Mesodermal cell (in vitro differentiated cells): Measurements from ENCODE around the gene FRYL.

Experiments used
- H3K27ac ChIP-seq: 2 replicates; pipeline ENCODE4 v1.7.0; 2013; ENCODE audit warnings: mild to moderate bottlenecking, low read depth, low read length, moderate library complexity; ENCODE audit not compliant: severe bottlenecking
- H3K36me3 ChIP-seq: 2 replicates; pipeline ENCODE4 v1.7.1; 2013; ENCODE audit warnings: mild to moderate bottlenecking, low read length, moderate library complexity; ENCODE audit not compliant: control insufficient read depth, insufficient read depth
- H3K4me1 ChIP-seq: one replicate; pipeline ENCODE4 v1.7.1; 2013; ENCODE audit warnings: mild to moderate bottlenecking, low read length; ENCODE audit not compliant: insufficient read depth, control insufficient read depth, poor library complexity, severe bottlenecking
- H3K4me3 ChIP-seq: 2 replicates; pipeline ENCODE4 v1.7.0; 2013; ENCODE audit warnings: low read length, control low read depth, mild to moderate bottlenecking; ENCODE audit not compliant: insufficient read depth, poor library complexity, severe bottlenecking; ENCODE audit errors: extremely low read depth
- H3K9me3 ChIP-seq: 2 replicates; pipeline ENCODE4 v1.7.1; 2013; ENCODE audit warnings: mild to moderate bottlenecking, low read length, moderate library complexity; ENCODE audit not compliant: control insufficient read depth
- WGBS, 2 experiments: methylation state at CpG; one replicate each; pipeline ENCODE4 v1.1.5; 2013; ENCODE audit warnings: missing lambda C conversion rate in 2 of 2; ENCODE audit not compliant: insufficient coverage in 2 of 2; 5-methylcytosine and 5-hydroxymethylcytosine counted together

Gene FRYL

DNA sequence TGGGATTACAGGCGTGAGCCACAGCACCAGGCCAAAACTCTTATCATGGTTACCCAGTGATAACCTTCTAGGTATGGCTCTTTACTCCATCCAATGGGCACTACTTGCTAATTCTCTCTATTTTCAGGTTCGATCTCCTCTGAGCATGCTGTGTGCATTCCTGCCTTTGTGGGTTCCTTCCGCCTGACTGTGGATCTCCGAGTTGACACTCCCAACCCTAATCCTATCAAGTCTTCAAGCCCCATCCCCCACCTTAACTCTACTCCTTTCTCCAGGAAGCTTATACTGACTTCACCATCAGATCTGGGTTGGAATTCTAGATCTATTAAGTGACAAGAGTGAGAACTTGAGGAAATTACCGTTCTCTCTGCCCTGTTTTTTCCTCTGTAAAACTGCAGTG is 225.5 kb downstream of the FRYL start:
- Histone ChIP-seq H3K4me1 (peaks cover 3% of the 10 kb centered on the region), H3K9me3 (peaks cover 7% of the 10 kb centered on the region), H3K27ac (no peak overlapping the region), H3K4me3 (no peak overlapping the region), H3K36me3 (peaks cover 71% of the 10 kb centered on the region)
- 90 to 100% methylated on average over 1 to 3 of the region's 5 CpGs for WGBS, 2 experiments

DNA sequence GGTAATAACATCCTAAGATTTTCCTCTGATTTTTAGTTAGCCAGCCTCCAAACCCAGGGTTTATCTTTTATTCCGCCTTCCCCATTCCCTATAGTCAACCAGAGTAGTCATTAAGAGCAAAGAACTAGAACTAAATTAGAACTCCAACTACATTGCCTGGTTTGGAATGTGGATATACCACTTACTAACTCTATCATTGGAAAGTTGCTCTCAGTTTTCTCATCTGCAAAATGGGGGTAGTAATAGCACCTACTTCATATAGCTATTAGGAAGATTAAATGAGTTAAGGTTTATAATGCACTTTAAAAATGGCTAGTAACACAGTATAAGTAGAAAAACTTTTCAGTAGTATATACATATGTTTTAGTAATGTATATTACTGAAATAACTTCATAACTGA is 226.4 kb downstream of the FRYL start:
- H3K4me1 ChIP-seq = peaks cover 3% of the 10 kb centered on the region
- no CpG with 5 or more reads among the region's 1 CpG for WGBS, 2 experiments
- H3K36me3 ChIP-seq = peaks cover 73% of the 10 kb centered on the region

GRCh38 chr4:48546336-48546735 is 233.7 kb downstream of the FRYL start:
- 50 to 57% methylated on average over 1 of the region's 2 CpGs for WGBS, 2 experiments
- Histone ChIP-seq H3K36me3 (peaks cover 71% of the 10 kb centered on the region), H3K9me3 (no peaks in the 10 kb centered on the region)

More for the DNA sequence above, 226.4 kb downstream of the FRYL start:
- H3K4me3 ChIP-seq = no peak overlapping the region
- peaks cover 7% of the 10 kb centered on the region for H3K9me3 ChIP-seq
- H3K27ac ChIP-seq = no peak overlapping the region

DNA sequence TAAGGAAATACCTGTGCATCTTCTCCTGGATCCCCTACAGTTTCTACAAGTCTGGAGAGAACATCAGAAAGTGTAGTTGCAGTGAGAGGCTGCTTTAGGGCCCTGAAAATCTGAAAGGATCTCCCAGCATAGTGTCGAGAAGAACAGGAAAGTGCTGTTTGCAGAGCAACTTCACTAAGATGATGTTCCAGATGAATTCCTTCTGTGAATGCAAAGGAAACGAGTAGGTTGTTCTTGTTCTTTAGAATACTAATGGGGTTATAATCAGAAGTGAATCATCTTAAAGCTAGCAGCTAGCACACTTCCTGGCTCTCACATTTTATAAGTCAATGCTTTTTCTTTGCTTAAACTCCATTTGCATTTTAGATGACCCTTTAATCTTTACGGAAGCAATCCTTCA is 236.3 kb downstream of the FRYL start:
- 90% methylated on average over 2 to 3 of the region's 3 CpGs for WGBS, 2 experiments
- Histone ChIP-seq H3K9me3 (no peaks in the 10 kb centered on the region), H3K36me3 (peaks cover 70% of the 10 kb centered on the region), H3K4me1 (no peaks in the 10 kb centered on the region), H3K27ac (no peak overlapping the region), H3K4me3 (no peak overlapping the region)

More at GRCh38 chr4:48546336-48546735, 233.7 kb downstream of the FRYL start:
- no peak overlapping the region for H3K4me3 ChIP-seq
- H3K4me1 ChIP-seq = no peaks in the 10 kb centered on the region
- H3K27ac ChIP-seq = no peak overlapping the region

DNA sequence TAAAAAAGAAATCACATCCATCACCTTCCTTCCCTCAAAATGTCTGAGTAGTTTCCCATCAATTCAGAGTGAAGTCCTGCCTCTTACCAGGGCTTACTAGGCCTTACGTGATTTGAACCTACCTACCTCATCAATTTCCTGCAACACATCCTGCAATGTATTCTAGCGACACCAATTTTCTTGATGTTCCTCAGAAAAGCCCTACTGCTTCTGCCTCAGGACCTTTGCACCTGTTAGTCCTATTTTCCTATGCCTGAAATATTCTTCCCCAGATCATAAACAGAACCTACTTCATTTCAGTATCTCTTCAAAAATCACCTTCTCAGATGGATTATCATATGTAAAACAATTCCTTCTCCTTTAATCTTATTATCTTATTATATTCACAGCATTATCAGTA is 237.2 kb downstream of the FRYL start:
- Histone ChIP-seq H3K36me3 (peaks cover 62% of the 10 kb centered on the region), H3K27ac (no peak overlapping the region), H3K4me3 (no peak overlapping the region), H3K9me3 (no peaks in the 10 kb centered on the region), H3K4me1 (no peaks in the 10 kb centered on the region)
- 92 to 96% methylated on average over 2 of the region's 2 CpGs for WGBS, 2 experiments

DNA sequence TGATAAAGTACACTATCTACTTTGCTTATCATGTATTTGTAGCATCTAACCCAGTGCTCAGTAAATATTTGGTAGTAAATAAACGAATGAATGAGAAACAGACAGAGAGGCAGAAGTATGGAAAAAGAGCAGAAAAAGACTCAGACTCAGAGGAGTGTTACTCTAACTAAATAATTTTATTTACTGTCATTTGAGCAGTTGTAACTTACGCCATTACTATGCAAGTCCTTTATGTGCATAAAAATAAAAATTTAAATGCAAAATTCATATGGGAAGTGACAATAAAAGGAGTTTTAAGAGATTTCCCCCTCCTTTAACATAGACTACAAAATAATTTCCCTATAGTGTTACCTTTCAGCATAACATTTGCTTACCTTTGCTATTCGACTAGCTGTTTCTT is 240.5 kb downstream of the FRYL start:
- no peaks in the 10 kb centered on the region for H3K9me3 ChIP-seq
- H3K27ac ChIP-seq = peak overlapping the region; percentile 29
- H3K36me3 ChIP-seq = peaks cover 62% of the 10 kb centered on the region
- no CpG with 5 or more reads among the region's 3 CpGs for WGBS, 2 experiments
- no peak overlapping the region for H3K4me3 ChIP-seq
- no peaks in the 10 kb centered on the region for H3K4me1 ChIP-seq

GRCh38 chr4:48538358-48538757 is 241.7 kb downstream of the FRYL start:
- Histone ChIP-seq H3K36me3 (peaks cover 64% of the 10 kb centered on the region), H3K9me3 (no peaks in the 10 kb centered on the region), H3K4me1 (no peaks in the 10 kb centered on the region), H3K27ac (no peak overlapping the region), H3K4me3 (no peak overlapping the region)

DNA sequence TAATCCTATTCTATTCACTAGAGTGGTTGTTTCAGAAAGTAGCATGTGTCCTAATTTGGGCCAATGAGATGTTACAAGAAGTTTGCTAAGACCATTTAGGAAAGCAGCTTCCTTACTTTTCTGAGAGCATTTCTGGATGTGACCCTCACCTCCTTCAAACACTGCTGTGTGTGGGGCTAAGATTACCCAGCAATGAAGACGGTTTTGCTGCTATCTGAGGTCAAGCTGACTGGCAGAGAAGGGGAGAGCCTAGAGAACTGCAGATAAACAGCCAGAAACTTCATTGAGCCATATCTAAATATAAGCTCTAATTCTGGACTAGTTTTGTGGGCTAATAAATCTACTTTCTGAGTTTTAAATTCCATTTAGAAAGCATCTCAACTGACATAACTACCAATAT is 253.7 kb downstream of the FRYL start:
- Histone ChIP-seq H3K36me3 (peaks cover 76% of the 10 kb centered on the region), H3K9me3 (no peaks in the 10 kb centered on the region), H3K4me3 (no peak overlapping the region), H3K27ac (no peak overlapping the region), H3K4me1 (no peaks in the 10 kb centered on the region)
- WGBS, 2 experiments = no CpG with 5 or more reads among the region's 1 CpG

GRCh38 chr4:48518143-48518542 is 261.9 kb downstream of the FRYL start:
- Histone ChIP-seq H3K4me3 (no peak overlapping the region), H3K9me3 (no peaks in the 10 kb centered on the region), H3K27ac (no peak overlapping the region), H3K4me1 (peaks cover 6% of the 10 kb centered on the region), H3K36me3 (peaks cover 47% of the 10 kb centered on the region)
- WGBS, 2 experiments = 81 to 96% methylated on average over 2 of the region's 3 CpGs

DNA sequence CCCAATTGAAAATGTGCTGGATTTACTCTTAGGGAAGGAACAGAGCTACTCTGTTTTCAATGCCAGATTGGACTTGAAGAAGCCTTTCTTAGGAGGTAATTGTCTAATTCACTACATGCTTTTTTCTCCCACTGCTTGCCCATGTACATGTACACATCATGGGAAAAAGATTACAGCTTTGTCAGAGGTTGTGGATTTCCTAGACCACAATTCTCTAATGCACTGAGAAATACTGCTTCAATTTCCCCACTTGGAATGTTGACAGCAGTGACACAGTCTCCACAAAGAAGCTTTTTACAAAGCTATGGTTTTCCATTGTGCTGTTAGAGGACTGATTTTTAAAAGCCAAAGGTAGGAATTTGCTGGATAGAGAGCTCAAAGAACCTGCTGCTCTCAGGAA is 270.5 kb downstream of the FRYL start:
- Histone ChIP-seq H3K9me3 (no peaks in the 10 kb centered on the region), H3K4me1 (no peaks in the 10 kb centered on the region), H3K36me3 (peaks cover 61% of the 10 kb centered on the region), H3K4me3 (no peak overlapping the region), H3K27ac (no peak overlapping the region)

GRCh38 chr4:48506716-48507115 is 273.4 kb downstream of the FRYL start:
- H3K27ac ChIP-seq = no peak overlapping the region
- no peak overlapping the region for H3K4me3 ChIP-seq
- no peaks in the 10 kb centered on the region for H3K9me3 ChIP-seq
- no peaks in the 10 kb centered on the region for H3K4me1 ChIP-seq
- WGBS, 2 experiments = 89% methylated on average over 1 of the region's 2 CpGs; no CpG with 5 or more reads in 1 of the 2 experiments
- H3K36me3 ChIP-seq = peaks cover 50% of the 10 kb centered on the region

DNA sequence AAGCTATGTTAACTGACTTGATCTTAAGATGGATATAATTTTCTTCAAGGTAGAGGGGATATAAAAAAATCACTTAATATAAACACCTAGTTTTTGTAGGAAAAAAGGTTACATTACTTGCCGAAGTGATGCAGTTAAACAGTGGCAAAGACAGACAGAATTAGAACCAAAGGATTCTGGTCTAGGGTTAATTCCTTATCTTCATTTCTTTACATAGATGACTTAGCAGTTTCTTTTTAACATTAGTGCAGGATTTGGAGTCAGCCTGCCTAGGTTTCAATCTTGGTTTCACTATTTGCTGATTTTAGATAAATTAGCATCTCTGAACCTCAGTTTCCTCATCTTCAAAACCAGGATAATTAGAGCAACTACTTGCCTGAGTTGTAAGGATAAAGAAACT is 275.7 kb downstream of the FRYL start:
- no peaks in the 10 kb centered on the region for H3K9me3 ChIP-seq
- no peak overlapping the region for H3K27ac ChIP-seq
- H3K36me3 ChIP-seq = peaks cover 38% of the 10 kb centered on the region
- WGBS, 2 experiments = no CpG with 5 or more reads among the region's 1 CpG
- H3K4me3 ChIP-seq = no peak overlapping the region
- H3K4me1 ChIP-seq = no peaks in the 10 kb centered on the region
